Stomach (tissue), 9 donors: ENCODE data around the gene CRYZL1. TPM values are rescaled to one million over a fixed set of nuclear protein-coding genes. Genes with fewer than 3 reads are reported as not detected.

Experiments
- DNase-seq, 2 donors: peaks; one replicate each; pipeline versions ENCODE4 v3.0.0 to v3.0.0-alpha.2; 2013 to 2019
- H3K27ac ChIP-seq, 5 donors: fragments of 200-600 bp in 4 of 5; sonication (generic) in 4 of 5; one replicate each; pipeline ENCODE4 v1.5.1; 2013 to 2019; ENCODE audit warnings: mild to moderate bottlenecking in 1 of 5, moderate library complexity in 1 of 5
- H3K27me3 ChIP-seq, 3 donors: fragments of 200-600 bp; sonication (generic); one replicate each; pipeline ENCODE4 v1.5.1; 2017 to 2019; ENCODE audit warnings: mixed run types in 1 of 3
- H3K36me3 ChIP-seq, 4 donors: fragments of 200-600 bp; sonication (generic); 1 replicate in 3 of 4; 2 replicates in 1 of 4; pipeline ENCODE4 v1.5.1; 2016 to 2019
- H3K4me1 ChIP-seq, 4 donors: fragments of 200-600 bp; sonication (generic); one replicate each; pipeline ENCODE4 v1.5.1; 2016 to 2019
- H3K4me3 ChIP-seq, 4 donors: fragments of 200-600 bp; sonication (generic) in 3 of 4; one replicate each; pipeline ENCODE4 v1.5.1; 2016 to 2019; ENCODE audit warnings: mild to moderate bottlenecking in 1 of 4
- H3K9me3 ChIP-seq, 4 donors: fragments of 200-600 bp; sonication (generic); one replicate each; pipeline ENCODE4 v1.5.1; 2016 to 2019
- EP300 ChIP-seq: sonication (generic); formaldehyde crosslinking; IDR thresholded peaks from one replicate; pipeline ENCODE4 v1.6.1; 2017; ENCODE audit warnings: antibody characterized with exemption
- POLR2A ChIP-seq, 4 donors: fragments of 450-650 bp; IDR thresholded peaks; one replicate each; pipeline ENCODE4 v1.6.1; 2016; ENCODE audit warnings: antibody characterized with exemption in 4 of 4, control low read depth in 2 of 4, mild to moderate bottlenecking in 1 of 4, moderate library complexity in 1 of 4
- POLR2AphosphoS5 ChIP-seq, 3 donors: sonication (generic); formaldehyde crosslinking; IDR thresholded peaks; one replicate each; pipeline ENCODE4 v1.6.1; 2016; ENCODE audit warnings: antibody characterized with exemption in 3 of 3
- WGBS, 5 donors: extraction: QIAGEN DNeasy Blood & Tissue Kit in 3 of 5; methylation state at CpG; one replicate each; pipeline versions ENCODE4 v1.1.5 to v1.1.7; 2013 to 2018; 5-methylcytosine and 5-hydroxymethylcytosine counted together
- intact Hi-C: fragments of 100-400 bp; cut with DNase I; formaldehyde crosslinking; loops from one replicate; pipeline ENCODE4 v1.15.1; 2023; ENCODE audit warnings: low total_unique reads
- polyA plus RNA-seq, 3 donors: library from polyadenylated mRNA; stranded (reverse); fragments of 200-250 nt; gene quantifications; one replicate each; pipeline ENCODE4 v1.2.3, GENCODE V29; 2013
- total RNA-seq, 5 donors: library from RNA; depleted of rRNA; stranded (reverse); fragments of >200 nt; gene quantifications; one replicate each; pipeline versions ENCODE4 v1.1.0 to v1.2.3, GENCODE V29; 2014 to 2016
- TF ChIP-seq, protein P1 (sequence below), 7 experiments: fragments of 450-650 bp in 4 of 7; fragments of 200-600 bp in 3 of 7; sonication (generic) in 3 of 7; IDR thresholded peaks; one replicate each; pipeline ENCODE4 v1.5.1; 2016 to 2019; ENCODE audit warnings: antibody characterized with exemption in 7 of 7, control low read depth in 2 of 7, mild to moderate bottlenecking in 1 of 7
- donor health status: healthy with polysubstance abuse.
- donor health status: Bipolar disorder and iron deficiency.
- donor health status: healthy.

Gene CRYZL1
- total and polyA plus RNA-seq, 8 donors: 9.3 to 73.5 (median 28.8) TPM

DNA sequence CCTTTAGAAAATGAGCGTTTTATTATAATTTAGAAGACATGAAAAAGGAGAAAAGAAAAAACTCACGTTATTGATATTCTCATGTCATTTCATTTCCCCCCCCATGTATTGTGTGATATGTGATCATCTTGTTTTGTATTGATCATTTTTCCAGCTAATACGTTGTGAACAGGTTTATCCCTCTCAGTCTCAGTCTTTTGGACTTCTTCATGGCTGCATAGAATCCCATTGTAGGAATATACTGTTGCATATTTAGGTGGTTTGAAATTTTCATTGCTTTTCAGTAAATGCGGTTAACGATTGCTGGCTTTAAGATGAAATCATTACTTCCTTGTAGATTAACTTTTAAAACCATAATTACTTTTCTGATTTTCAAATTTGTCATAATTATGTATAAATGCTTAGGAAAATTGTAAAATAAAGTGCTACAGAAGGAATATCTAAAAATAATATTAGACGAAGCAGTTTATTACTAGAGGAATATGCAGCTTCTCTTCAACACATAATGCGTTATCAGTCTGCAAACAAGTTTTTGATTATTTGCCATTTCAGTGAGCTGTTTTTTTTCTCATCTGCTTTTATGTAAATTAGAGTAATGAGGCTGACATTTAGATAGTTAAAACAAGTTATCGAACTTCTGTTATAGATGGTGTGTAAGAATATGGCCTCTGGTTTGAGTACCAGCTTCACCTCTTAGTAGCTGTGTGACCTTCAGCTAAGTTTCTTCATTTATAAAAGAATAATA, 96.9 kb downstream of the CRYZL1 start:
- peaks cover 27 to 68% (median 49%) of the 10 kb centered on the region in 4 donors for H3K4me1 ChIP-seq
- peak overlapping the region in 3 of 5 donors; percentile 97 to 99 (median 99) for H3K27ac ChIP-seq
- no peak for DNase-seq
- no peaks in the 10 kb centered on the region for H3K27me3 ChIP-seq
- no peak for TF ChIP-seq EP300
- TF ChIP-seq, protein P1, sequence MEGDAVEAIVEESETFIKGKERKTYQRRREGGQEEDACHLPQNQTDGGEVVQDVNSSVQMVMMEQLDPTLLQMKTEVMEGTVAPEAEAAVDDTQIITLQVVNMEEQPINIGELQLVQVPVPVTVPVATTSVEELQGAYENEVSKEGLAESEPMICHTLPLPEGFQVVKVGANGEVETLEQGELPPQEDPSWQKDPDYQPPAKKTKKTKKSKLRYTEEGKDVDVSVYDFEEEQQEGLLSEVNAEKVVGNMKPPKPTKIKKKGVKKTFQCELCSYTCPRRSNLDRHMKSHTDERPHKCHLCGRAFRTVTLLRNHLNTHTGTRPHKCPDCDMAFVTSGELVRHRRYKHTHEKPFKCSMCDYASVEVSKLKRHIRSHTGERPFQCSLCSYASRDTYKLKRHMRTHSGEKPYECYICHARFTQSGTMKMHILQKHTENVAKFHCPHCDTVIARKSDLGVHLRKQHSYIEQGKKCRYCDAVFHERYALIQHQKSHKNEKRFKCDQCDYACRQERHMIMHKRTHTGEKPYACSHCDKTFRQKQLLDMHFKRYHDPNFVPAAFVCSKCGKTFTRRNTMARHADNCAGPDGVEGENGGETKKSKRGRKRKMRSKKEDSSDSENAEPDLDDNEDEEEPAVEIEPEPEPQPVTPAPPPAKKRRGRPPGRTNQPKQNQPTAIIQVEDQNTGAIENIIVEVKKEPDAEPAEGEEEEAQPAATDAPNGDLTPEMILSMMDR (IDR thresholded peaks at IDR 0.05): no peak
- no peak for TF ChIP-seq POLR2AphosphoS5 (IDR thresholded peaks at IDR 0.05)
- TF ChIP-seq POLR2A (IDR thresholded peaks at IDR 0.05): no peak
- H3K4me3 ChIP-seq: peak overlapping the region; percentile 70 to 81 (median 78)
- intact Hi-C loops: no loop called here
- H3K9me3 ChIP-seq: no peaks in the 10 kb centered on the region
- 6 to 11% (median 7%) methylated on average over 8 of the region's 8 CpGs for WGBS, 5 donors
- peaks cover 9 to 36% (median 35%) of the 10 kb centered on the region in 4 donors for H3K36me3 ChIP-seq

DNA sequence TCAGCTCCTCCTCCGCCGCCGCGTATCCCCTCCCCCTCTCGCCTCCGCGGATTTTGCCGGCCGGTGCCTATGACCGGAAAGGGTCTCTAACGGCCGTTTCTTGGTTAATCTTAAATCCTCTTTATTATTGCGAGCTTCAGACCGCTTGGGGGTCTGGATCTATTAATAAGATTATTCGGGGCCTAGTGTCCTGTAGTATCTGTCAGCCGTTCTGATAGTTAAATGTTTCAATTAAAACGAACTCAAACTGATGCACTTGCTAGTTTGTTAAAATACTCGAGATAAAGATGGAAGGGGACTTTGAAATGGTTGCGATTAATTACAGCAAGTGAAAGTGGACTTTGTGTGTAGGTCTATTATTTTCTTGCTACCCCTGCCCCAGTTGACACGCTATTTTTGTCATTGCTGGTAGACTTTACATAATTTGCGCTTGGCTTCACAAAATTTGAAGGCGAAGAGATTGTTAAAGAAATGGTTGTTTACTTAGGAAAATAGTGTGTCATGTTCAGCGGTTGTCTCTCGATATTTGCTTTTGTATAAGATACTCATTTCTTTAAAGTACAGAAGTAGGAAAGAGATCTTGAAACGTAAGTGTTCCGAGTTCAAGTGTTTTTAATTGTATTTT, 97.9 kb downstream of the CRYZL1 start:
- H3K9me3 ChIP-seq: no peaks in the 10 kb centered on the region
- H3K27ac ChIP-seq: peak overlapping the region; percentile 91 to 99 (median 99)
- peaks cover 27 to 74% (median 53%) of the 10 kb centered on the region in 4 donors for H3K4me1 ChIP-seq
- peak overlapping the region; percentile 70 to 81 (median 78) for H3K4me3 ChIP-seq
- no peak for TF ChIP-seq EP300
- TF ChIP-seq POLR2AphosphoS5 (IDR thresholded peaks at IDR 0.05): no peak
- TF ChIP-seq, protein P1 (IDR thresholded peaks at IDR 0.05): no peak
- no peak for TF ChIP-seq POLR2A (IDR thresholded peaks at IDR 0.05)
- peak; percentile 72 to 89 for DNase-seq
- WGBS, 5 donors: 0% methylated on average over 26 of the region's 26 CpGs
- no peaks in the 10 kb centered on the region for H3K27me3 ChIP-seq
- intact Hi-C loops: no loop called here
- H3K36me3 ChIP-seq: peaks cover 7 to 31% (median 30%) of the 10 kb centered on the region in 4 donors

DNA sequence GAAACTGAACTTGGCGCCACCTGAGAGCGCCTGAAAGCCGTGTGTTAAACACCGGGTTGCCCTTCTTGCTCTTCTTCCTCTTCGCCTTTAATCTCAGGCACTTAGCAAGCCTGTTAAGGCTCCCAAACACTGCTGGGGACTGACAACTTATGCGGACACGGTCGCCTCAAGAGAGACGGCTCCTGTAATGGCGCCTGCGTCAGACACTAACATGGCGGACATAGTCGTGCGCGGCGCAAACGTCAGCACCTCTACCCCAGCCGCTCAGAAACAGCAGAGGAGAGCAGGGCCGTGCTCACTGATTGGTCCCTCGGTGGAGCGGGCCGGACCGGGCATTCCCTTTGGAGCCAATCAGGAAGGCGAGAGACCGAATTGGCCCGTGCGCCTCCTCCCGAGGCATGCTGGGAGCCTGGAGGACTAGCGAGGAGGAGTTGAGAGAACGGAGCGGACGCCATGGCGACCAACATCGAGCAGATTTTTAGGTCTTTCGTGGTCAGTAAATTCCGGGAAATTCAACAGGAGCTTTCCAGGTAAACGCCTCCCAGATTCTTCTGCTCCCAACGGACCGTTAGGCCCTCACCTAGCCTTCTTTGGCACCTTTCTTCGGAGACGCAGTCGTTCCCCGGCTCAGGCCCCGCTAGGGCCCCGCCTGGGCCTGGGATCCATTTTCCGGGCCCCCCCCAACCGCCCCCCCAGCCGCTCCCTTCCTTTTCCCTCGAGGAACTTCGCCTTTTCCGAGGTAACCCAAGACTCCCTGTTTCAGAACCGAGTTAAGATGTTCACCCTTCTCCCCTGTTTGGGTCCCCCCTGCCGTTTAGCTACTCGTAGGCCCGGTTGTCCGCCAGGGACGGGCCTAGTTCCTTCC, 98.7 kb downstream of the CRYZL1 start, which contains the start of gene SON:
SON (plus strand) TSS at position 399 of the 865 bp plus-strand sequence; CDS start at position 454, 55 bp downstream.
- 0% methylated on average over 37 to 56 of the region's 57 CpGs for WGBS, 5 donors
- intact Hi-C loops: no loop called here
- H3K36me3 ChIP-seq: peaks cover 7 to 31% (median 30%) of the 10 kb centered on the region in 4 donors

More for the DNA sequence above, 98.7 kb downstream of the CRYZL1 start, which contains the start of gene SON:
- peak within 1 kb of the TSS; percentile 70 to 81 (median 78) for H3K4me3 ChIP-seq
- no peaks in the 10 kb centered on the region for H3K27me3 ChIP-seq
- TF ChIP-seq POLR2A (IDR thresholded peaks at IDR 0.05) (peak in 2 of 4 donors; percentile 86 to 88), EP300 (no peak), POLR2AphosphoS5 (IDR thresholded peaks at IDR 0.05) (peak; percentile 94 to 97 (median 95))
- TF ChIP-seq, protein P1 (IDR thresholded peaks at IDR 0.05): no peak
- peaks cover 27 to 74% (median 49%) of the 10 kb centered on the region in 4 donors for H3K4me1 ChIP-seq
- H3K27ac ChIP-seq: peak within 1 kb of the TSS; percentile 91 to 99 (median 99)
- no peaks in the 10 kb centered on the region for H3K9me3 ChIP-seq
- DNase-seq: peak; percentile 99 to 100
